Stomach (tissue), 4 donors: Measurements from ENCODE around the gene MTF1.

Source experiments
- POLR2AphosphoS5 ChIP-seq, 3 donors: sonication (generic); formaldehyde crosslinking; IDR thresholded peaks; one replicate each; pipeline ENCODE4 v1.6.1; 2016; ENCODE audit warnings: antibody characterized with exemption in 3 of 3
- TF ChIP-seq, protein P1 (sequence below), 7 experiments: fragments of 450-650 bp in 4 of 7; fragments of 200-600 bp in 3 of 7; sonication (generic) in 3 of 7; IDR thresholded peaks; one replicate each; pipeline ENCODE4 v1.5.1; 2016 to 2019; ENCODE audit warnings: antibody characterized with exemption in 7 of 7, control low read depth in 2 of 7, mild to moderate bottlenecking in 1 of 7

DNA sequence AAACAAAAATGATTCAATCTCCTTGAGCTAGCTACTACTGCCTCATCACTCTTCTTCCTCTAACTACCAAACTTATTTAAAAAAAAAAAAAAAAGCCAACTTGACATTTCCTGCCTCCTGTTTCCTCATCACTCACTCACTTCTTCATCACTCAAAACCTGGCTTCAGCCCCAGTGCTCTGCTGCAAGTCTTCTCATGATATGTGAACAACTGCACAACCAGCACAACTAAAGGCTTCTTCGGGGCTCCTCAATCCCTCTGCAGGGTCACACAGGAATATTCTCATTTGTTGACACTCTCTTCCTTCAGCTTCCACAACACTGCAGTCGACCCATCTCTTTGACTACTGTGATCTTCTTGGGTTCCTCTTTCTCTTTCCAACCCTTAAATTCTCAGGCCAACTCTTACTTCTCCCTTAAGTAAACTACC, 7.6 kb downstream of the MTF1 start:
- no peak for TF ChIP-seq POLR2AphosphoS5 (IDR thresholded peaks at IDR 0.05)
- TF ChIP-seq, protein P1, sequence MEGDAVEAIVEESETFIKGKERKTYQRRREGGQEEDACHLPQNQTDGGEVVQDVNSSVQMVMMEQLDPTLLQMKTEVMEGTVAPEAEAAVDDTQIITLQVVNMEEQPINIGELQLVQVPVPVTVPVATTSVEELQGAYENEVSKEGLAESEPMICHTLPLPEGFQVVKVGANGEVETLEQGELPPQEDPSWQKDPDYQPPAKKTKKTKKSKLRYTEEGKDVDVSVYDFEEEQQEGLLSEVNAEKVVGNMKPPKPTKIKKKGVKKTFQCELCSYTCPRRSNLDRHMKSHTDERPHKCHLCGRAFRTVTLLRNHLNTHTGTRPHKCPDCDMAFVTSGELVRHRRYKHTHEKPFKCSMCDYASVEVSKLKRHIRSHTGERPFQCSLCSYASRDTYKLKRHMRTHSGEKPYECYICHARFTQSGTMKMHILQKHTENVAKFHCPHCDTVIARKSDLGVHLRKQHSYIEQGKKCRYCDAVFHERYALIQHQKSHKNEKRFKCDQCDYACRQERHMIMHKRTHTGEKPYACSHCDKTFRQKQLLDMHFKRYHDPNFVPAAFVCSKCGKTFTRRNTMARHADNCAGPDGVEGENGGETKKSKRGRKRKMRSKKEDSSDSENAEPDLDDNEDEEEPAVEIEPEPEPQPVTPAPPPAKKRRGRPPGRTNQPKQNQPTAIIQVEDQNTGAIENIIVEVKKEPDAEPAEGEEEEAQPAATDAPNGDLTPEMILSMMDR (IDR thresholded peaks at IDR 0.05): no peak
